Panc1 (cell line): Measurements from ENCODE around the gene OSBPL9. TPM values are rescaled to one million over a fixed set of nuclear protein-coding genes. Genes with fewer than 3 reads are reported as not detected.

ENCODE experiments used
- ATAC-seq: fragments of 200-7000 bp; cut with Tn5 transposase; 2 replicates; pipeline ENCODE4 v1.9.1; 2020; ENCODE audit warnings: mild to moderate bottlenecking, moderate library complexity
- BruUV-seq: library from RNA; stranded (reverse); fragments of 400-500 nt; replicated peaks from 2 replicates; lab custom pipeline; 2021; lab: Mats Ljungman, UMichigan
- CTCF ChIA-PET: fragments of 300-600 bp; sonication (Branson Sonifier 250); formaldehyde crosslinking; loops from one replicate; lab custom pipeline; 2022; ENCODE audit warnings: antibody characterized with exemption; lab: Charles Lee
- POLR2A ChIA-PET: fragments of 300-600 bp; sonication (Branson Sonifier 250); formaldehyde crosslinking; loops from one replicate; lab custom pipeline; 2022; ENCODE audit warnings: antibody characterized with exemption; lab: Charles Lee
- DNase-seq: peaks from one replicate; pipeline ENCODE4 v3.0.0-alpha.2; 2010; ENCODE audit warnings: low read depth, low spot score
- H3K27ac ChIP-seq: 2 replicates; pipeline ENCODE4 v1.5.1; 2011; ENCODE audit warnings: mild to moderate bottlenecking, low read length, inconsistent platforms
- H3K27me3 ChIP-seq: fragments of 200-500 bp; sonication (Bioruptor generic); 2 replicates; pipeline ENCODE4 v1.6.0; 2014; ENCODE audit warnings: low read length, inconsistent platforms; ENCODE audit not compliant: control insufficient read depth, insufficient read depth
- H3K36me3 ChIP-seq: fragments of 200-500 bp; sonication (Bioruptor generic); 2 replicates; pipeline ENCODE4 v1.5.1; 2014; ENCODE audit warnings: inconsistent platforms, mild to moderate bottlenecking, low read length, moderate library complexity; ENCODE audit not compliant: control insufficient read depth, insufficient read depth
- H3K4me1 ChIP-seq: 2 replicates; pipeline ENCODE4 v1.5.1; 2011; ENCODE audit warnings: inconsistent platforms, mild to moderate bottlenecking, low read length, moderate library complexity; ENCODE audit not compliant: control insufficient read depth, insufficient read depth
- H3K4me3 ChIP-seq, 2 experiments: 2 replicates each; pipeline ENCODE4 v1.5.1; 2011 to 2012; ENCODE audit warnings: low read depth in 2 of 2, low read length in 2 of 2, mild to moderate bottlenecking in 2 of 2, inconsistent platforms in 1 of 2, moderate library complexity in 1 of 2
- H3K9me3 ChIP-seq: fragments of 200-500 bp; sonication (Bioruptor generic); 2 replicates; pipeline ENCODE4 v1.5.1; 2014; ENCODE audit warnings: low read depth, mild to moderate bottlenecking, inconsistent platforms, low read length, moderate library complexity; ENCODE audit not compliant: control insufficient read depth, insufficient read depth
- POLR2AphosphoS5 ChIP-seq: IDR thresholded peaks from 2 replicates; pipeline ENCODE4 v1.6.1; 2012; ENCODE audit warnings: mild to moderate bottlenecking, low read depth, low read length, moderate library complexity
- SIN3A ChIP-seq: IDR thresholded peaks from 2 replicates; pipeline ENCODE4 v1.6.1; 2012; ENCODE audit warnings: low read depth, mild to moderate bottlenecking, low read length, moderate library complexity, borderline replicate concordance; ENCODE audit not compliant: insufficient read depth
- TCF7L2 ChIP-seq: IDR thresholded peaks from 2 replicates; pipeline ENCODE4 v1.6.1; 2011; ENCODE audit warnings: mild to moderate bottlenecking, low read depth, low read length, inconsistent platforms
- in situ Hi-C: cut with HindIII; loops from 2 replicates; pipeline ENCODE4 v1.10.0; 2016; ENCODE audit warnings: low sequenced_read_pairs, low pct_unique_long_range_greater_than_20kb
- intact Hi-C: fragments of 100-400 bp; cut with micrococcal nuclease; formaldehyde crosslinking; loops from one replicate; pipeline ENCODE4 v1.10.0; 2022; ENCODE audit not compliant: unreplicated experiment
- total RNA-seq: library from RNA; stranded (reverse); gene quantifications from one replicate; pipeline ENCODE4 v1.2.1, GENCODE V29; 2021; ENCODE audit not compliant: unreplicated experiment
- TF ChIP-seq, protein P1 (sequence below), 2 experiments: IDR thresholded peaks; 2 replicates each; pipeline ENCODE4 v1.6.1; 2011 to 2012; ENCODE audit warnings: low read depth in 2 of 2, control low read depth in 1 of 2, low read length in 1 of 2, mild to moderate bottlenecking in 1 of 2, moderate library complexity in 1 of 2; ENCODE audit not compliant: insufficient read depth in 1 of 2
- TF ChIP-seq, protein P2 (sequence below): fragments of 450-650 bp; IDR thresholded peaks from 2 replicates; pipeline ENCODE4 v1.5.1; 2017; ENCODE audit warnings: mild to moderate bottlenecking

OSBPL9 gene
- total RNA-seq, 1 experiment from 2014 or later = 85.5 TPM

DNA sequence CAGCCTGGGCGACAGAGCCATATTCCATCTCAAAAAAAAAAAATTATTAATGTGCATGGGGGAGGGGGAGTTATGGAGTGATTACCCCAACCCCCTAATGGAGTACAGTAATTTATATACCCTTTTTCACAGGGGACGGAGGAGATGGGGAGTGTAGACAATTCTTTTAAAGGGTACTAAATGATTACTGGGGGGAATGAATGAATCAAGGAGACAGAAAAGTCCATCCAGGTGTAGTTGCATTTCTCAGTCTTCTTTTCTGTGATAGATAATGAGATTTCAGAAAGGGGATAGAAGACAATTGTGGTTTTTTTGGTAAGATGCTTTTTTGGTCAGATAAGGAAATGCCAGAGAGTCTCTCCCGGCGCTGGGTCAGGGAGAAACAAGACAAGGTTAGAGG is 13.0 kb downstream of the OSBPL9 start:
- in situ Hi-C loops (no loop called here), intact Hi-C loops (no loop called here)
- Histone ChIP-seq H3K4me1 (peaks cover 3% of the 10 kb centered on the region; the same call in 1 of the 2 replicates), H3K27me3 (no peaks in the 10 kb centered on the region), H3K27ac (no peak overlapping the region), H3K36me3 (no peaks in the 10 kb centered on the region), H3K9me3 (no peaks in the 10 kb centered on the region), H3K4me3 (no peak overlapping the region)
- no peak for TF ChIP-seq POLR2AphosphoS5
- TF ChIP-seq, protein P1, sequence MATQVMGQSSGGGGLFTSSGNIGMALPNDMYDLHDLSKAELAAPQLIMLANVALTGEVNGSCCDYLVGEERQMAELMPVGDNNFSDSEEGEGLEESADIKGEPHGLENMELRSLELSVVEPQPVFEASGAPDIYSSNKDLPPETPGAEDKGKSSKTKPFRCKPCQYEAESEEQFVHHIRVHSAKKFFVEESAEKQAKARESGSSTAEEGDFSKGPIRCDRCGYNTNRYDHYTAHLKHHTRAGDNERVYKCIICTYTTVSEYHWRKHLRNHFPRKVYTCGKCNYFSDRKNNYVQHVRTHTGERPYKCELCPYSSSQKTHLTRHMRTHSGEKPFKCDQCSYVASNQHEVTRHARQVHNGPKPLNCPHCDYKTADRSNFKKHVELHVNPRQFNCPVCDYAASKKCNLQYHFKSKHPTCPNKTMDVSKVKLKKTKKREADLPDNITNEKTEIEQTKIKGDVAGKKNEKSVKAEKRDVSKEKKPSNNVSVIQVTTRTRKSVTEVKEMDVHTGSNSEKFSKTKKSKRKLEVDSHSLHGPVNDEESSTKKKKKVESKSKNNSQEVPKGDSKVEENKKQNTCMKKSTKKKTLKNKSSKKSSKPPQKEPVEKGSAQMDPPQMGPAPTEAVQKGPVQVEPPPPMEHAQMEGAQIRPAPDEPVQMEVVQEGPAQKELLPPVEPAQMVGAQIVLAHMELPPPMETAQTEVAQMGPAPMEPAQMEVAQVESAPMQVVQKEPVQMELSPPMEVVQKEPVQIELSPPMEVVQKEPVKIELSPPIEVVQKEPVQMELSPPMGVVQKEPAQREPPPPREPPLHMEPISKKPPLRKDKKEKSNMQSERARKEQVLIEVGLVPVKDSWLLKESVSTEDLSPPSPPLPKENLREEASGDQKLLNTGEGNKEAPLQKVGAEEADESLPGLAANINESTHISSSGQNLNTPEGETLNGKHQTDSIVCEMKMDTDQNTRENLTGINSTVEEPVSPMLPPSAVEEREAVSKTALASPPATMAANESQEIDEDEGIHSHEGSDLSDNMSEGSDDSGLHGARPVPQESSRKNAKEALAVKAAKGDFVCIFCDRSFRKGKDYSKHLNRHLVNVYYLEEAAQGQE (IDR thresholded peaks at IDR 0.05; ENCODE audit: insufficient read depth in 1 of 2, low read depth in 2 of 2, low read length in 1 of 2) = no peak
- no peak for TF ChIP-seq TCF7L2
- no peak for TF ChIP-seq SIN3A
- TF ChIP-seq, protein P2, sequence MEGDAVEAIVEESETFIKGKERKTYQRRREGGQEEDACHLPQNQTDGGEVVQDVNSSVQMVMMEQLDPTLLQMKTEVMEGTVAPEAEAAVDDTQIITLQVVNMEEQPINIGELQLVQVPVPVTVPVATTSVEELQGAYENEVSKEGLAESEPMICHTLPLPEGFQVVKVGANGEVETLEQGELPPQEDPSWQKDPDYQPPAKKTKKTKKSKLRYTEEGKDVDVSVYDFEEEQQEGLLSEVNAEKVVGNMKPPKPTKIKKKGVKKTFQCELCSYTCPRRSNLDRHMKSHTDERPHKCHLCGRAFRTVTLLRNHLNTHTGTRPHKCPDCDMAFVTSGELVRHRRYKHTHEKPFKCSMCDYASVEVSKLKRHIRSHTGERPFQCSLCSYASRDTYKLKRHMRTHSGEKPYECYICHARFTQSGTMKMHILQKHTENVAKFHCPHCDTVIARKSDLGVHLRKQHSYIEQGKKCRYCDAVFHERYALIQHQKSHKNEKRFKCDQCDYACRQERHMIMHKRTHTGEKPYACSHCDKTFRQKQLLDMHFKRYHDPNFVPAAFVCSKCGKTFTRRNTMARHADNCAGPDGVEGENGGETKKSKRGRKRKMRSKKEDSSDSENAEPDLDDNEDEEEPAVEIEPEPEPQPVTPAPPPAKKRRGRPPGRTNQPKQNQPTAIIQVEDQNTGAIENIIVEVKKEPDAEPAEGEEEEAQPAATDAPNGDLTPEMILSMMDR = no peak
- ChIA-PET POLR2A (no interaction called here), CTCF (no interaction called here)
- BruUV-seq = no TSS peak
- ATAC-seq = no peak
- DNase-seq = no peak

DNA sequence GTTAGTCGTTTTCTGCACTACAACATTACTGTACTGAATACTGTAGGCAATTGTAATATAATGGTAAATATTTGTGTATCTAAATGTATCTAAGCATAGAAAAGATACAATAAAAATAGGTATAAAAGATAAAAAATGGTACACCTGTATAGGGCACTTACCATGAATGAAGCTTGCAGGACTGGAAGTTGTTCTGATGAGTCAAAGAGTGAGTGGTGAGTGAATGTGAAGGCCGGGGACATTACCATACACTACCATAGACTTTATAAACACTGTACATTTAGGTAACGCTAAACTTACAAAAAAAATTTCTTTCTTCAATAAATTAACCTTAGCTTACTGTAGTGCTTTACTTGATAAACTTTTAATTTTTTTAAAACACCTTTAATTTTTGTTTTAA is 13.5 kb downstream of the OSBPL9 start:
- Histone ChIP-seq H3K4me3 (no peak overlapping the region), H3K27ac (no peak overlapping the region), H3K9me3 (no peaks in the 10 kb centered on the region), H3K27me3 (no peaks in the 10 kb centered on the region), H3K4me1 (peaks cover 6% of the 10 kb centered on the region), H3K36me3 (no peaks in the 10 kb centered on the region)
- BruUV-seq = TSS peak; percentile 27
- no peak for ATAC-seq
- in situ Hi-C loops = no loop called here
- POLR2A ChIA-PET = interaction anchor here (0.6 kb wide), 1 partner anchor 36 kb away, joined by 3 read pairs; no protein-coding TSS in a partner anchor
- no peak for DNase-seq
- CTCF ChIA-PET = interaction anchor here (0.7 kb wide), 1 partner anchor 10 kb away, joined by 3 read pairs; no protein-coding TSS in a partner anchor
- TF ChIP-seq, protein P1 (IDR thresholded peaks at IDR 0.05; ENCODE audit: insufficient read depth in 1 of 2, low read depth in 2 of 2, low read length in 1 of 2) = no peak
- TF ChIP-seq, protein P2 = no peak
- no peak for TF ChIP-seq POLR2AphosphoS5
- no peak for TF ChIP-seq TCF7L2
- TF ChIP-seq SIN3A = no peak
- intact Hi-C loops = no loop called here
